ENCODE measurements around the gene P2RX4. TPM values are rescaled to one million over a fixed set of nuclear protein-coding genes. Genes with fewer than 3 reads are reported as not detected.

P2RX4 gene
- total and polyA plus RNA-seq, 2 of the 4 experiments (the other 2 are of a cell fraction), result 9.5 to 12.6 TPM

DNA sequence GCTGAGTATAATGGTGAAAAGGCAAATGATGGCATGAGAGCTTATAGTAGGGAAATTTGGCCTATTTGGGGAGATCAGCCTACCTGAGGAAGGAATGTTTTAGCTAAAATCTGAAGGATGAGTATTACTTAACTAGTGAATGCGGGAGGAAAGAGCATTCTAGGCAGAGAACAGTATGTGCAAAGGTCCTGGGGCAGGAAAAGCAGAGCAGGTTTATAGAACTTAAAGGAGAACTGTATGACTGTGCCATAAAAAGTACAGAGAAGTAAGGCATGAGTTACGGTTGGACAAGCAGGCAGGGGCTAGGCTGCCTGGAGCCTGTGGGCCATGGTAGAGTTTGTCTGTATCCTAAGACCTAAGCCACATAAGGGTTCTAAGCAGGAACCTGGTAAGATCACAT, 21.7 kb upstream of the P2RX4 start:
- POLR2A ChIA-PET (ENCODE audit: unreplicated experiment), result no interaction called here
- no peaks in the 10 kb centered on the region for H3K79me1 ChIP-seq (ENCODE audit: low read depth in 1 of 2, low read length in 2 of 2)
- dilution Hi-C loops (cut with HindIII; ENCODE audit: low sequenced_read_pairs, unreplicated experiment) (no loop called here), in situ Hi-C loops (cut with MboI; ENCODE audit: low sequenced_read_pairs) (no loop called here), intact Hi-C loops (cut with micrococcal nuclease) (no loop called here)
- WGBS, 2 experiments (ENCODE audit: extremely low coverage in 2 of 2, insufficient read length in 1 of 2), result 100% methylated on average over 1 of the region's 2 CpGs; no CpG with 5 or more reads in 1 of the 2 experiments
- no peaks in the 10 kb centered on the region for H3K36me3 ChIP-seq (ENCODE audit: control insufficient read depth, insufficient read depth, low read length)
- H2BK5ac ChIP-seq (ENCODE audit: low read depth, low read length, poor library complexity, severe bottlenecking), result no peak overlapping the region
- H3K4ac ChIP-seq (ENCODE audit: low read depth, low read length), result no peak overlapping the region
- H2BK15ac ChIP-seq (ENCODE audit: low read depth, low read length), result 0 out of 3 replicates have a peak overlapping the region, but pooled peaks have one; percentile 38
- H3K23ac ChIP-seq (ENCODE audit: low read depth, low read length), result no peak overlapping the region
- no peak overlapping the region for H4K91ac ChIP-seq (ENCODE audit: insufficient read depth, low read depth, low read length)
- H4K8ac ChIP-seq (ENCODE audit: low read depth in 2 of 2, low read length in 2 of 2), result no peak overlapping the region
- ATAC-seq (ENCODE audit: low read depth) (no peak), DNase-seq (no peak)
- CTCF ChIA-PET, result no interaction called here
- no peaks in the 10 kb centered on the region for H3K9me3 ChIP-seq (ENCODE audit: control insufficient read depth, insufficient read depth, low read length)
- H3K56ac ChIP-seq (ENCODE audit: extremely low read depth, insufficient read depth, low read length), result no peak overlapping the region
- H3K4me1 ChIP-seq (ENCODE audit: control insufficient read depth, insufficient read depth, low read length), result peaks cover 15% of the 10 kb centered on the region
- no TSS peak for BruUV-seq (replicated peaks)
- no peak overlapping the region for H2AK9ac ChIP-seq (replicated peaks; ENCODE audit: low read depth, low read length, poor library complexity)
- H3K14ac ChIP-seq (replicated peaks; ENCODE audit: low read depth, low read length), result no peak overlapping the region
- H3K27ac ChIP-seq (ENCODE audit: insufficient read depth, low read length), result no peak overlapping the region
- no peak overlapping the region for H2AFZ ChIP-seq (replicated peaks; ENCODE audit: low read length, poor library complexity)
- peaks cover 22% of the 10 kb centered on the region for H3K9me1 ChIP-seq (ENCODE audit: insufficient read depth, low read length)
- H3K4me3 ChIP-seq (ENCODE audit: insufficient read depth, low read depth, low read length), result no peak overlapping the region
- no peak overlapping the region for H3K9ac ChIP-seq (ENCODE audit: low read depth, low read length)
- H2AK5ac ChIP-seq (ENCODE audit: low read depth, low read length), result no peak overlapping the region; the same call in 1 of the 2 replicates
- TF ChIP-seq SMC3 (IDR thresholded peaks at IDR 0.05; ENCODE audit: low read depth, low read length) (no peak), FOS (IDR thresholded peaks at IDR 0.05; ENCODE audit: low read depth, low read length) (no peak), CEBPB (IDR thresholded peaks at IDR 0.05; ENCODE audit: low read depth, low read length) (no peak), RCOR1 (IDR thresholded peaks at IDR 0.05; ENCODE audit: insufficient replicate concordance, low read length) (no peak), MAZ (IDR thresholded peaks at IDR 0.05; ENCODE audit: borderline replicate concordance, low read depth, low read length) (no peak), BHLHE40 (IDR thresholded peaks at IDR 0.05; ENCODE audit: low read depth, low read length) (no peak), POLR2A (IDR thresholded peaks at IDR 0.05; ENCODE audit: low read depth, low read length) (no peak), MXI1 (IDR thresholded peaks at IDR 0.05; ENCODE audit: borderline replicate concordance, low read depth, low read length) (no peak), MAFK (IDR thresholded peaks at IDR 0.05; ENCODE audit: low read depth, low read length) (no peak), RFX5 (IDR thresholded peaks at IDR 0.05; ENCODE audit: low read depth, low read length) (no peak), RAD21 (IDR thresholded peaks at IDR 0.05; ENCODE audit: low read length) (no peak), NFE2L2 (IDR thresholded peaks at IDR 0.05; ENCODE audit: low read depth, low read length) (no peak), CHD1 (IDR thresholded peaks at IDR 0.05; ENCODE audit: low read depth, low read length) (no peak)
- TF ChIP-seq, protein P1, sequence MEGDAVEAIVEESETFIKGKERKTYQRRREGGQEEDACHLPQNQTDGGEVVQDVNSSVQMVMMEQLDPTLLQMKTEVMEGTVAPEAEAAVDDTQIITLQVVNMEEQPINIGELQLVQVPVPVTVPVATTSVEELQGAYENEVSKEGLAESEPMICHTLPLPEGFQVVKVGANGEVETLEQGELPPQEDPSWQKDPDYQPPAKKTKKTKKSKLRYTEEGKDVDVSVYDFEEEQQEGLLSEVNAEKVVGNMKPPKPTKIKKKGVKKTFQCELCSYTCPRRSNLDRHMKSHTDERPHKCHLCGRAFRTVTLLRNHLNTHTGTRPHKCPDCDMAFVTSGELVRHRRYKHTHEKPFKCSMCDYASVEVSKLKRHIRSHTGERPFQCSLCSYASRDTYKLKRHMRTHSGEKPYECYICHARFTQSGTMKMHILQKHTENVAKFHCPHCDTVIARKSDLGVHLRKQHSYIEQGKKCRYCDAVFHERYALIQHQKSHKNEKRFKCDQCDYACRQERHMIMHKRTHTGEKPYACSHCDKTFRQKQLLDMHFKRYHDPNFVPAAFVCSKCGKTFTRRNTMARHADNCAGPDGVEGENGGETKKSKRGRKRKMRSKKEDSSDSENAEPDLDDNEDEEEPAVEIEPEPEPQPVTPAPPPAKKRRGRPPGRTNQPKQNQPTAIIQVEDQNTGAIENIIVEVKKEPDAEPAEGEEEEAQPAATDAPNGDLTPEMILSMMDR (conservative IDR thresholded peaks at IDR 0.05; ENCODE audit: low read depth, low read length), result no peak
- TF ChIP-seq, protein P2, sequence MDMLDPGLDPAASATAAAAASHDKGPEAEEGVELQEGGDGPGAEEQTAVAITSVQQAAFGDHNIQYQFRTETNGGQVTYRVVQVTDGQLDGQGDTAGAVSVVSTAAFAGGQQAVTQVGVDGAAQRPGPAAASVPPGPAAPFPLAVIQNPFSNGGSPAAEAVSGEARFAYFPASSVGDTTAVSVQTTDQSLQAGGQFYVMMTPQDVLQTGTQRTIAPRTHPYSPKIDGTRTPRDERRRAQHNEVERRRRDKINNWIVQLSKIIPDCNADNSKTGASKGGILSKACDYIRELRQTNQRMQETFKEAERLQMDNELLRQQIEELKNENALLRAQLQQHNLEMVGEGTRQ (IDR thresholded peaks at IDR 0.05; ENCODE audit: low read depth, low read length), result no peak
- TF ChIP-seq, protein P3, sequence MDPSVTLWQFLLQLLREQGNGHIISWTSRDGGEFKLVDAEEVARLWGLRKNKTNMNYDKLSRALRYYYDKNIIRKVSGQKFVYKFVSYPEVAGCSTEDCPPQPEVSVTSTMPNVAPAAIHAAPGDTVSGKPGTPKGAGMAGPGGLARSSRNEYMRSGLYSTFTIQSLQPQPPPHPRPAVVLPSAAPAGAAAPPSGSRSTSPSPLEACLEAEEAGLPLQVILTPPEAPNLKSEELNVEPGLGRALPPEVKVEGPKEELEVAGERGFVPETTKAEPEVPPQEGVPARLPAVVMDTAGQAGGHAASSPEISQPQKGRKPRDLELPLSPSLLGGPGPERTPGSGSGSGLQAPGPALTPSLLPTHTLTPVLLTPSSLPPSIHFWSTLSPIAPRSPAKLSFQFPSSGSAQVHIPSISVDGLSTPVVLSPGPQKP (IDR thresholded peaks at IDR 0.05; ENCODE audit: borderline replicate concordance, low read depth, low read length), result no peak
- H3K27me3 ChIP-seq (ENCODE audit: control insufficient read depth, insufficient read depth, low read length), result no peaks in the 10 kb centered on the region
- no peak overlapping the region for H2BK120ac ChIP-seq (ENCODE audit: low read depth, low read length)
- H4K5ac ChIP-seq (ENCODE audit: low read depth, low read length), result no peak overlapping the region
- no peak overlapping the region for H3K18ac ChIP-seq (ENCODE audit: low read depth, low read length)
- H3K4me2 ChIP-seq (ENCODE audit: low read depth, low read length), result no peak overlapping the region
- H2BK20ac ChIP-seq (ENCODE audit: low read depth, low read length), result no peak overlapping the region
- no peaks in the 10 kb centered on the region for H4K20me1 ChIP-seq (ENCODE audit: insufficient read depth, low read length)
